NCI-H2107 (cell line): ENCODE results near the gene HINT1.
"Not testable (repeated sequence)": the region's sequence is repeated elsewhere in the genome, so short reads cannot be mapped to it uniquely, and the experiment has no call there.

Source experiments
- DNase-seq: peaks from one replicate; lab custom pipeline; 2025; lab: John Stamatoyannopoulos, UW

Gene HINT1

DNA sequence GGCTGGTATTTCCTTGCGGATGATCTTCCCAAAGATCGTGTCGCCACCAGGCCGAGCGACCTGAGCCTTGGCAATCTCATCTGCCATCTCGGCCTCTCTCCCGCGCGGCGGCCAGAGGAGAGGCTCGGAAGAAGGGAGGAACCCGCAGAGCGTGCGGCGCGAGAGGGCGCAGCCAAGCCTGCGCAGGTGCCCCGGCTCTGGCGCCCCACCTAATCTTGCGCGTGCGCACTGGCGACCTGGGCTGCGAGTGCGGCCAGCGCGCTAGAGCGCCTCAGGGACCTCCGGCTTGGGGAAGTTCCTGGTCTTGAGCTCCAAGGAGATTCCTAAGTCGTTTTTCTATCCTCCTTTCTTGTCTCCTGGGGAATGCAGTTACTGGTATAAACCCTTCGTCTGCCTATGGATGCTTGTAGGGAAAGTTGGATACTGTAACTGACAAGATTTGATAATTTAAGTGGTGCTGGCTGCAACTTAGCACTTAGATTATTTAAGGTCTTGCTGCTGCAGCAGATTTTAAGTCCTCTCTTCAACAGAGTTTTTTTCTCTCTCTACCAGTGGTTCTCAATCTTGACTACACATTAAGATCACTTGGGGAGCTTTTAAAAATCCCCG, at the start of gene HINT1:
HINT1 (minus strand) TSS at position 138 of the 609 bp plus-strand sequence; CDS start at position 87, 51 bp downstream.
- peak; percentile 72 for DNase-seq

- DNase-seq = no peak
Observed at GRCh38 chr5:131214609-131215227, 49.7 kb upstream of the HINT1 start.

DNA sequence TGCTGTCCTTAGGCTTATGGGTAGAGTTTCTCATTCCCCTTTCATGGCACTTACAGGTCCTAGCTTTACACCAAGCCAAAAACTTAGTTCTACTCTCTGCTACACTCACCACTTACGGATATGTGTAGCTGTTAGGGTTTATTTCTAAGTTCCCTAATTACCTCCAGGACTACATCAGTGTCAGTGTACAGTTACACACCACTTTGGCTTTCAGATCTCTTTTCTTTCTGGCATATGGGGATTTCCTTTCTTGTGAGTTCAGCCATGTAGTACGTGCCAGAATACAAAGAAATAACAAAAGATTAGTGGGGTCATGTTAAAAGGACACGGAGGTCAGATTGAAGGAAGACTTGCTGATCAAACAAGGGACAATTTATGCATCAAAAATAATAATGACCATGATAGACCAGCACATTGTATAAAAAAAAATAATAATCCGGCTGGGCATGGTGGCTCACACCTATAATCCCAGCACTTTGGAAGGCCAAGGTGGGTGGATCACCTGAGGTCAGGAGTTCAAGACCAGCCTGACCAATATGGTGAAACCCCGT, 47.5 kb upstream of the HINT1 start:
- no peak for DNase-seq

DNA sequence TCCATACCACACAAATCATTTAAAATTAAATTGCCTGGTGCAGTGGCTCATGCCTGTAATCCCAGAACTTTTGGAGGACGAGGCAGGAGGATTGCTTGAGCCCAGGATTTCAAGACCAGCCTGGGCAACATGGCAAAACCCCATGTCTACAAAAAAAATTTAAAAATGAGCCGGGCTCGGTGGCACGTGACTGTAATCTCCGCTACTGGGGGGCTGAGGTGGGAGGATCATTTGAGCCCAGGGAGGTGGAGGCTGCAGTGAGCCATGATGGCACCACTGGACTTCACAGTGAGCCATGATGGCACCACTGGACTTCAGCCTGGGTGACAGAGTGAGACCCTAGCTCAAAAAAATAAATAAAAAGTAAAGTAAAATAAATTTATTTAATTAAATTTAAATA, 46.6 kb upstream of the HINT1 start:
- no peak for DNase-seq

DNA sequence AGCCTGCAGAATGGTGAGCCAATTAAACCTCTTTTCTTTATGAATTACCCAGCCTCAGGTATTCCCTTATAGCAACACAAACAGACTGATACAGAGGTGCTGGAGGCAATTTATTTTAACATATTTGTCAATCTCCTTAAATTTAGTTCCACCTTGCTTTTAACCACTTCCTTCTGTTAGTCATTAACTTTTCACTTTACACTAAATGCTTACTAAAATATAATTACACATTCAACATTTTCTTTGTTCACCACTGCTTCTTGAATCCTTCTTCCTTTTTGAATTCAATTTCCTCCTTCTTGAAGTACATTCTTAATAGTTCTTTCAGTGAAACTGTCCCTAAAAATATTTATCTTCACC, 45.1 kb upstream of the HINT1 start:
- DNase-seq = no peak

DNA sequence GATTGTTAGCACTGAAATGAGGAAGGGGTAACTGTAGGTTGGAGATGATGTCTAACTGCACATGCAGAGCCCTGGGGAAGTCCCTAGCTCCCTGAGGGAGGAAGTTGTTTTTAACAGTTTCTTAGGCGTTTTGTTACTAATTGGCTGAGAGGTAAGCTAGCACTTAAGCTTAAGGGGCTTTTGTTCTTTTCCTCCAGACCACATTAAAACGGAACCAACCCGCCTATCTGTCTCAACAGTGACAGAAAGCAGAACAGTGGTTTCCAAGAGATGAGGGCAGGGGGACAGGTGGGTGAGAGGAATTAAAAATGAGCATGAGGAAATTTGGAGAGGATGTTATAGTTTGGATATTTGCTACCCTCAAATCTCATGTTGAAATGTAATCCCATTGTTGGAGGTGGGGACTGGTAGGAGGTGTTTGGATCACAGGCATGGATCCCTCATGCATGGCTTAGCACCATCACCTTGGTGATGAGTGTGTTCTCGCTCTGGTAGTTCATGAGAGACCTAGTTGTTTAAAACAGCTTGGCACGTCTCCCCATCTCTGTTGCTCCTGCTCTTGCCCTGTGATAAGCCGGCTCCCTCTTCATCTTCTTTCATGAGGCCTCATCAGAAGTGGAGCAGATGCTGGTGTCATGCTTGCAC, 44.6 kb upstream of the HINT1 start:
- peak; percentile 26 for DNase-seq

GRCh38 chr5:131209175-131209505, 44.1 kb upstream of the HINT1 start:
- DNase-seq = no peak

- DNase-seq = no peak
Observed at GRCh38 chr5:131206772-131207171, 41.7 kb upstream of the HINT1 start.

DNA sequence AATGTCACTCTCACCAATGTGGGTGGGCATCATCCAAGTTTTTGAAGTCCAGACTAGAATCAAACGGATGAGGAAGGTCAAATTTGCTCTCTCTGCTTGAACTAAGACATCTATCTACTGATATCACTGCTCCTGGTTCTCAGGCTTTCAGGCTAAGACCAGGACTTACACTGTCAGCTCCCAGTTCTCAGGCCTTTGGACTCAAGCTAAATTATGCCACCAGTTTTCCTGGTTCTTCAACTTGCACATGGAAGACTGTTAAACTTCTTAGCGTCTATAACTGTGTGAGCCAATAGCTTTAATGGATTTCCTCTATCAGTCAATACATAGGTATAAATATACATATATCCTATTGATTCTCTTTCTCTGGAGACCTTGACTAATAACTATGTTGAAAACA, 41.0 kb upstream of the HINT1 start:
- no peak for DNase-seq

DNA sequence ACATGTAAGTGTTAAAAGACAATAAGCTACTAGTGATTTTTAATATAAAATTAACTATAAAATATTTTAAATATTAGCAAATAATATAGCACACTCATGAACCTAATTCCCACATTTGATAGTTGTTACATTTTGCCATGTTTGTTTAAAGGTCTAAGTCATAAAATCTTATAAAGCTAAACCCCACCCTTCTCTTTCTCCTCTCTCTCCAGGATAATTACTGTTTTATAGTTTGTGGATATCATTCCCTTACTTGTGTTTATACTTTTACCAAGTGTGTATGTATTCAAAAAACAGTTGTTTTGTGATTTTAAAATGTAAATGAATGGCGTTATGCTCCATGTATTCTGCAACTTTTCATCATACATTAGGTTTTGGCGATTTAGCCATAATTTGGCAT, 39.9 kb upstream of the HINT1 start:
- DNase-seq = no peak

DNA sequence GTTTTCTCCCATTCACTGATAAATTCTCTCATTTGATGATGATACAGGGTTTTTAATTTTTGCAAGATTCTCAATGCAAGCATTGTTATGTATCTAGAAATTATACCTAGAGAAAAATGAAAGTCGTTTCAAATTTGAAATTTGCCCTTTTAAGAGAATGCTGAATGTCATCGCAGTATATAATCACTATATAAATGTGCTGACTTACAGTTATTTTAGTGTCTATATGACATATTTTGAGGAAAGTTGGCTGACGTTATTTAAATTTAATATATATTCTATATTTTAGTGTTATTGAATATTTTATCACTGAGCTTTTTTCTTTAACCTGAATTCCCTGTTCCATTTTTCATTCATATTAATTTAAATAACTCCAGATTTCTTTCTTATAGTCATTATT, 35.5 kb upstream of the HINT1 start:
- no peak for DNase-seq

- no peak for DNase-seq
Observed at GRCh38 chr5:131198625-131199024, 33.6 kb upstream of the HINT1 start.

DNA sequence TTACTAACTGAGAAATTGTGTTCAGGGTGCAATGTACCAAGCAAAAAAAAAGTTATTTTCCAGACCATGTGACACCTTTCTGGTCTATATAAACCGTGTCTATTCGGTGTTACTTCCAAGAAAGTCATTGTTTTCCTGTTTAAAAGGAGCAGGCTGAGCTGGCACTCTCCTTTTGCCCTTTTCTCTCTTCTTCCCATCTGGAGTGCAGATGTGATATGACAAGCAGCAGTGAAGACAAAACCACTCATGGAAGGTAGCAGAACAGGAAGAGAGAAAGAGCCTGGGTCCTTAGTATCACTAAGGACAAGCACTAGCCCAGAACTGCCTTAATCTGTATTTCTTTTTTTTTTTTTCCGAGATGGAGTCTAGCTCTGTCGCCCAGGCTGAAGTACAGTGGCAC, 31.3 kb upstream of the HINT1 start:
- DNase-seq = no peak

GRCh38 chr5:131195696-131196095, 30.6 kb upstream of the HINT1 start:
- no peak for DNase-seq

DNA sequence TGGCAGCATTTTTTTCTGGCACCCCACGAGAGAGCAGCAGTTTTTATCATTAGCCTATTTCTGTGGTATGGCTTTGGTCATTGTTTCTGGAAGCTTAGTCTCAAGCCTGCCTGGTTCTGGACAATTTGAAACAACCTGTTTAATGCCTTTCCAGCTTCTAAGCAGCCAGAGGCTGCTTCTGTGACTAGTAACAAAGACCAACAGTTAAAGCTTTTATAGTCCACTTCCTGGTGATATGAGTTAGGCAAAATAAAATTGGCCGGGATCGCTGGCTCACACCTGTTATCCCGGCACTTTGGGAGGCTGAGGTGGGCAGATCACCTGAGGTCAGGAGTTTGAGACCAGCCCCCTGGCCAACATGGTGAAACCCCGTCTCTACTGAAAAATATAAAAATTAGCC, 29.7 kb upstream of the HINT1 start:
- DNase-seq = no peak

GRCh38 chr5:131193897-131194296, 28.8 kb upstream of the HINT1 start:
- DNase-seq = not testable (repeated sequence)

DNA sequence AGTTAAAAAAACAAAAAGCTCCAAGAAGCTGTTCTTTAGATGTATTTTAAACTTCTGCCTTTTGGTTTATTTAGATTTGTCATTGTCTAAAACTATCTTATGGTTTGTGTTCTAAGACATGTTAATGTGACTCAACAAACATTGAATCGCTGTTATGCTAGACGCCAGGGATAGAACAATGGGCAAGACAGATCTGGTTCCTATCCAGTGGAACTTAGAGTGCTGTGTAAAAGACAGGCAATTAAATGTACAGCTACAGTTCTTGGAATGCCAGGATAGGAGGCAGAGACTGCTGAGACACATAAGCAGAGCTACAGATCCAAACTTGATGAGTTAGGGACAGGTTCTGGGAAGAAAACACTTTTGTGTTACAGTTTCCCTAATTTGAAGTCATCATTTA, 28.1 kb upstream of the HINT1 start:
- no peak for DNase-seq

DNA sequence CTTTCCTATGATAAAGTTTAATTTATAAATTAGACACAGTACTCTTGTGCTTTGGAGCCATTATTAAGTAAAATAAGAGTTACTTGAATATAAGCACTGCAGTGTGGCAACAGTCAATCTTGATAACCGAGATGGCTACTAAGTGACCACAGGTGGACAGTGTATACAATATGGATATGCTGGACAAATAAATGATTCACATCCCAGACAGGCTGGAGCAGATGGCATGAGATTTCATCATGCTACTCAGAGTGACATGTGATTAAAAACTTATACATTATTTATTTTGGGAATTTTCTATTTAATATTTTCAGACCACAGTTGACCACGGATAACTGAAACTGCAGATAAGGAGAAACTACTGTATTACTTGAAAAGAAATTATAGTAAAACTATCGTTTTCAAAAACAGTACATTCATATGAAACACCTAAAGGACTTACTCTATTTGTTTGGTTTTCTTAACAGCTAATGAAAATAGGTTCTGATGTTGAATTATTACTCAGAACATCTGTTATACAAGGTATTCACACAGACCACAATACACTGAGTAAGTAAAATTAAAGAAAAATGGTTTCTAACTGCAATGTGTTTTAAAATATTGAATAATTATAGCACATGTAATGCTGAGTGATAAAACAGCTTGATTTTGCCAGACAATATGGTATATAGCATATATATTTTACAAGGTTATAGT, 21.7 kb upstream of the HINT1 start:
- no peak for DNase-seq

- no peak for DNase-seq
Observed at GRCh38 chr5:131185523-131186104, 20.6 kb upstream of the HINT1 start.

DNA sequence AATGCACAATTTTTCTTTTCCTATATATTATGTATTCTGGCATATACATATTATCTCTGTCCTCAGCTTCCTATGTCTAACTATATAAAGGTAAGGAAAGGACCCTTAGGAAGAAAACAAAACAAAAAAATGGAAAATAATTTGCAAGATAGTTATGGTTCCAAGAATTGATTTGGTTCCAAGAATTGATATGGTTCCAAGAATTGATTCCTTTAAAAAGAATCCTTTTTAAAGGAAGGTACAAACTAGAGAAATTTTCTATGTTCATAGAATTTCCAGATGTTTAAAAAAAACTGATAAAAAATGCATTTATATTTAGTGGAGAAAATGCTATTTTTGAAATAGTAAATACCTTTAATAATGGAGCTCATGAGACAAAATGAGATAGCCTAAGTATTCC, 17.8 kb upstream of the HINT1 start:
- no peak for DNase-seq

- DNase-seq = no peak
Observed at GRCh38 chr5:131180407-131180806, 15.4 kb upstream of the HINT1 start.

DNA sequence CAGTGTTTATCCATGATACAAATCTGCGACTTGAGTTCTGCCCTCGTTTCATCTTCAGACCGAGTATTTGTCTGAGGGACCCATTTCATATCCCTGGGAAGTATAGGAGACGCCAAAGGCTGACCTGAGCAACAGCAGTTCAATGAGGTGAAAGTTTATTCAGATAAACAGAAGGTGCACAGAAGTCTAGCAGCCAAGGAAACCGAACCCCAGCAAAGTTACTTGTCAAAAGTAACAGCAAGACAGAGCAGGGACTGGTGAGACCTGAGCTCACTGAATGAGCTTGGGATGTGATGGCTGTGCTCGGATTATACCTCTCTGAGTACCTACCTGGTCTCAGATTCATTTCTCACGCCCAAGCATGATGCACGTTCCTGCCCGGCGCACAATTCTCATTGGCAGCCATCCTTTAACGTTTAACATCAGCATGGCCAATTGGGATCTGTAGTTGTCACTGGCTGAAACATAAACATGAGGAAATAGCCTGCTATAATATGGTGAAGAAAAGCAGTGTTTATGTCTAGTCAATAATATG, 6.3 kb upstream of the HINT1 start:
- no peak for DNase-seq
